HUES48 (cell line): ENCODE measurements around the gene RMND5B.
"Not testable (repeated sequence)": the region's sequence is repeated elsewhere in the genome, so short reads cannot be mapped to it uniquely, and the experiment has no call there.

Source experiments
- H3K27ac ChIP-seq: one replicate; pipeline ENCODE4 v1.7.0; 2013; ENCODE audit warnings: low read depth, low read length, inconsistent platforms
- H3K27me3 ChIP-seq: 2 replicates; pipeline ENCODE4 v1.6.1; 2013; ENCODE audit warnings: mild to moderate bottlenecking, low read length; ENCODE audit not compliant: control insufficient read depth, insufficient read depth
- H3K36me3 ChIP-seq: 2 replicates; pipeline ENCODE4 v1.6.1; 2013; ENCODE audit warnings: low read length; ENCODE audit not compliant: control insufficient read depth, insufficient read depth
- H3K4me1 ChIP-seq: 2 replicates; pipeline ENCODE4 v1.6.1; 2013; ENCODE audit warnings: mild to moderate bottlenecking, low read length; ENCODE audit not compliant: control insufficient read depth, insufficient read depth
- H3K4me3 ChIP-seq: 2 replicates; pipeline ENCODE4 v1.5.1; 2013; ENCODE audit warnings: mild to moderate bottlenecking, low read depth, low read length
- H3K9ac ChIP-seq: 2 replicates; pipeline ENCODE4 v1.6.1; 2013; ENCODE audit warnings: mild to moderate bottlenecking, low read depth, low read length, moderate library complexity
- H3K9me3 ChIP-seq: 2 replicates; pipeline ENCODE4 v1.6.1; 2013; ENCODE audit warnings: low read length; ENCODE audit not compliant: control insufficient read depth, insufficient read depth

The RMND5B gene

GRCh38 chr5:178196986-178197385 is 66.2 kb downstream of the RMND5B start:
- Histone ChIP-seq H3K27ac (no peak overlapping the region), H3K36me3 (no peaks in the 10 kb centered on the region), H3K4me1 (peaks cover 5% of the 10 kb centered on the region), H3K9me3 (peaks cover 2% of the 10 kb centered on the region; the same call in 1 of the 2 replicates), H3K27me3 (peaks cover 3% of the 10 kb centered on the region; the same call in 1 of the 2 replicates), H3K4me3 (no peak overlapping the region), H3K9ac (no peak overlapping the region)

GRCh38 chr5:178198151-178198550 is 67.3 kb downstream of the RMND5B start:
- not testable (repeated sequence) for H3K36me3 ChIP-seq, H3K9me3 ChIP-seq, H3K4me3 ChIP-seq, H3K9ac ChIP-seq, H3K27ac ChIP-seq, H3K27me3 ChIP-seq, H3K4me1 ChIP-seq

- Histone ChIP-seq H3K27ac (no peak overlapping the region), H3K4me1 (peaks cover 5% of the 10 kb centered on the region), H3K36me3 (no peaks in the 10 kb centered on the region), H3K4me3 (no peak overlapping the region), H3K9ac (no peak overlapping the region), H3K27me3 (peaks cover 4% of the 10 kb centered on the region; the same call in 1 of the 2 replicates), H3K9me3 (no peaks in the 10 kb centered on the region)
Measured at GRCh38 chr5:178198706-178199105, 67.9 kb downstream of the RMND5B start.

GRCh38 chr5:178199581-178200434 is 69.0 kb downstream of the RMND5B start:
- no peaks in the 10 kb centered on the region for H3K9me3 ChIP-seq
- no peaks in the 10 kb centered on the region for H3K4me1 ChIP-seq
- H3K4me3 ChIP-seq: no peak overlapping the region
- peaks cover 4% of the 10 kb centered on the region; the same call in 1 of the 2 replicates for H3K27me3 ChIP-seq
- no peak overlapping the region for H3K9ac ChIP-seq
- no peak overlapping the region for H3K27ac ChIP-seq
- H3K36me3 ChIP-seq: no peaks in the 10 kb centered on the region
